Measurements from ENCODE around the gene DNAJC30.
A peak's percentile ranks its signal among the peaks of the same experiment; 100 is the strongest.
"Not testable (repeated sequence)": the region's sequence is repeated elsewhere in the genome, so short reads cannot be mapped to it uniquely, and the experiment has no call there.

The DNAJC30 gene

GRCh38 chr7:73683056-73683787 lies at the start of gene DNAJC30, which contains the start of gene BUD23:
TSS of gene DNAJC30 (minus strand) at chr7:73683453. CDS start at chr7:73683423, 30 bp downstream.
TSS of gene BUD23 (plus strand) at chr7:73683597. CDS start at chr7:73683626, 29 bp downstream.
- peak; percentile 99 for DNase-seq (ENCODE audit: low spot score)

- DNase-seq (ENCODE audit: low spot score): no peak
Observed at GRCh38 chr7:73732397-73732796, 49.1 kb upstream of the DNAJC30 start.

- DNase-seq (ENCODE audit: low spot score): no peak
Observed at GRCh38 chr7:73730485-73730884, 47.2 kb upstream of the DNAJC30 start.

- no peak for DNase-seq (ENCODE audit: low spot score)
Observed at GRCh38 chr7:73728551-73728950, 45.3 kb upstream of the DNAJC30 start.

GRCh38 chr7:73727952-73728351 lies 44.7 kb upstream of the DNAJC30 start:
- DNase-seq (ENCODE audit: low spot score): no peak

- DNase-seq (ENCODE audit: low spot score): no peak
Observed at GRCh38 chr7:73726083-73726466, 42.8 kb upstream of the DNAJC30 start.

- DNase-seq (ENCODE audit: low spot score): no peak
Observed at GRCh38 chr7:73723813-73724212, 40.6 kb upstream of the DNAJC30 start.

GRCh38 chr7:73722785-73723184 lies 39.5 kb upstream of the DNAJC30 start:
- no peak for DNase-seq (ENCODE audit: low spot score)

- not testable (repeated sequence) for DNase-seq (ENCODE audit: low spot score)
Observed at GRCh38 chr7:73722182-73722581, 38.9 kb upstream of the DNAJC30 start.

- no peak for DNase-seq (ENCODE audit: low spot score)
Observed at GRCh38 chr7:73721377-73721817, 38.1 kb upstream of the DNAJC30 start.

- DNase-seq (ENCODE audit: low spot score): not testable (repeated sequence)
Observed at GRCh38 chr7:73720443-73720842, 37.2 kb upstream of the DNAJC30 start.

GRCh38 chr7:73719806-73720169 lies 36.5 kb upstream of the DNAJC30 start:
- no peak for DNase-seq (ENCODE audit: low spot score)

- DNase-seq (ENCODE audit: low spot score): peak; percentile 95
Observed at GRCh38 chr7:73718905-73719805, 35.9 kb upstream of the DNAJC30 start, which contains the start of gene STX1A. TSS of gene STX1A (minus strand) at chr7:73719669. CDS start at chr7:73719631, 38 bp downstream.

GRCh38 chr7:73718438-73718881 lies 35.2 kb upstream of the DNAJC30 start:
- DNase-seq (ENCODE audit: low spot score): peak; percentile 59

GRCh38 chr7:73717991-73718405 lies 34.7 kb upstream of the DNAJC30 start:
- DNase-seq (ENCODE audit: low spot score): peak; percentile 87

GRCh38 chr7:73717025-73717807 lies 34.0 kb upstream of the DNAJC30 start:
- DNase-seq (ENCODE audit: low spot score): no peak

GRCh38 chr7:73716318-73716890 lies 33.2 kb upstream of the DNAJC30 start:
- no peak for DNase-seq (ENCODE audit: low spot score)

- DNase-seq (ENCODE audit: low spot score): peak; percentile 97
Observed at GRCh38 chr7:73715648-73716317, 32.5 kb upstream of the DNAJC30 start.

- DNase-seq (ENCODE audit: low spot score): not testable (repeated sequence)
Observed at GRCh38 chr7:73713319-73713718, 30.1 kb upstream of the DNAJC30 start.

- DNase-seq (ENCODE audit: low spot score): no peak
Observed at GRCh38 chr7:73712773-73713172, 29.5 kb upstream of the DNAJC30 start.

- DNase-seq (ENCODE audit: low spot score): no peak
Observed at GRCh38 chr7:73708961-73709549, 25.8 kb upstream of the DNAJC30 start.
